ENCODE results near the gene CSTPP1.

Gene CSTPP1

DNA sequence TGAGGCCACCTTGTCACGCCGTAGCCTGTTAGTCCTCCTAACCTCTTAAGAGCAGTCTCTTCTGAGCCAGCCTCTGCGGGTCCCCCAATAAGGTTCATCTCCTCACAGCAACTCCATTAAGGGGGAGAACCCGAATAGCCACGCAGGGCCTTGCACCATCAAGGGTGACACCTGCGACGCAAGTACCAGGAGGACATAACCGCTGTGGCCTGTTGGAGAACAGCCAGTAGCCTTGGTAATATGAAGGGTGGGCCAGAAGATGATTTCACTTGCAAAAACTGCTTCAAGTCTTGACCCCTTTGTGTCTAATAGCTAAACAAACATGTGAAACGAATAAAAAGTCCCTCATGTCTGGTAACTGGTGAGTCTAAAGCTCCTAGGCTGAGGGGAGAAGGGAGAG, 225.3 kb downstream of the CSTPP1 start:
- DNase-seq (ENCODE audit: low read depth) = no peak

- no peak for DNase-seq (ENCODE audit: low read depth)
These were observed 225.9 kb downstream of the CSTPP1 start for GRCh38 chr11:47162426-47162825.

- no peak for DNase-seq (ENCODE audit: low read depth)
These were observed 226.6 kb downstream of the CSTPP1 start for GRCh38 chr11:47163193-47163592.

- no peak for DNase-seq (ENCODE audit: low read depth)
These were observed 227.3 kb downstream of the CSTPP1 start for GRCh38 chr11:47163898-47164297.

GRCh38 chr11:47164321-47164720, 227.8 kb downstream of the CSTPP1 start:
- DNase-seq (ENCODE audit: low read depth) = no peak

GRCh38 chr11:47165253-47165840, 228.8 kb downstream of the CSTPP1 start:
- no peak for DNase-seq (ENCODE audit: low read depth)

- DNase-seq (ENCODE audit: low read depth) = no peak
These were observed 229.8 kb downstream of the CSTPP1 start for GRCh38 chr11:47166368-47166767.

- DNase-seq (ENCODE audit: low read depth) = no peak
These were observed 234.7 kb downstream of the CSTPP1 start for GRCh38 chr11:47171061-47171838.

GRCh38 chr11:47171856-47172255, 235.3 kb downstream of the CSTPP1 start:
- DNase-seq (ENCODE audit: low read depth) = no peak

DNA sequence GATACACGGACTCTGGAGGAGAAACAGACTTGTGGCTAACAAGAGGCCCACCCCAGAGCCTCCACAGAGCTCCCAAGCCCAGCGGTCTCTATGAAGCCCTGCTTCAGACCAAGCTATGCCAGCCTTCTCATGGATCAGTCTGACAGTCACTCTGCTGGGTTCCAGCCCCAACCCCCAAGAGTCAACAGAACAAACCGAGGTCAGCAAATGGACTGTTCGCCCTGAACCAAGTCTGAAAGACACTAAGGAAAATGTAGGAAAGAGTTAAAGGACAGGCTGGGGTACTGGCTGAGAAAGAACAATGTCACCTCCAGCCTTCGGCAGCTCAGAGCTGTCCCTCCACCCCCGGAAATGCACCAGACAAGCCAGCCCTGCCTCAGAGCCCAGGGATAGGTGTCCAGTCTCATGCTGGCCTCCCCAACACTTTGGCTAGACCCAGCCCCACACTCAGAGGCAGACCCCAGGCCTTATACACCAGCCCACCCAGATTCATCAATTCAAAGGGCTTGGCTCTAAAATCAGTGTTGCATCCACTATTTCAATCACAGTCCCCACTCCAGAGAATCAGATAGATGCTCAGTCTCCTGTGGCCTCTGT, 236.3 kb downstream of the CSTPP1 start:
- DNase-seq (ENCODE audit: low read depth) = no peak

- DNase-seq (ENCODE audit: low read depth) = no peak
These were observed 239.3 kb downstream of the CSTPP1 start for GRCh38 chr11:47175746-47176327.

DNA sequence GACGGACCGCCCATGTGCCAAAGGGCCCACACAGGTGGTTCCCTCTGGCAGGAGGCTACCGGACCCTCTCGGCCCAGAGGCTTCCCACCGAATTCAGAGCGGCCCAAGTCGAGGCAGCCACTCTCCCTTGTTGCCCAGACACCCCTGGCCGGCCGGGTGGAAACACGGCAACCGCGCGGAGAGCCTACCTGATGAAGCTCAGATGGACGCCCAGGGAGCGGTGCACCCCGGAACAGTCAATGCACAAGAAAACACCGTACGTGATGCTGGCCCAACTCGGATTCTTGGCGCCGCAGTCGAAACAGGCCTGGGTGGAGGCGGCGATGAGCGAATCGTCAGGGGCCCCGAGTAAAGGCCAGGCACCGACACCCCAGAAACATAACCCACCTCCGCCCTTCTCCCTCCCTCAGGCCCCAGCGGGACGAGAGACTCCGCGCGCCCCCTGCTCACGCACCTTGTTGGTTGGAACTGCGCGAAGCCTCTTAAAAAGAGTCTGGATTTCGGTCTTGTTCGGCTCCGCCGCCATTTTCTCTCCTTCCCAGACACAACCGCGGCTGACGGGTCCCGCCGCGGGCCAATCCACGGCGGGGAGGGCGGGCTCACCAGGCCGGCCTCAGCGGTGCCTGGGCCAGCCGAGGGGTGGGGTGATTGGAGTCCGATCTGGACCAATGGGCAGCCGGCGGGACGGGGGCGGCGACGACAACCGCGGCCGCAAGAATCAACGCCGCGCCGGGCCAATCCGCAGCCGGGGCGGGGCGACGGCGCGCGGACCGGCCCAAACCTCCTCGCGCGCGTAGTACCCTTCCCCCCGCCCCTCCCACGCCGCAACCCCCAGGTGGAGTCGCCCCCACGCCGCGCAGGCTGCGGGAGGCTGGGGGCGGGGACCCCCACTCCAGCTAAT, 240.0 kb downstream of the CSTPP1 start, which contains the start of gene ARFGAP2:
Gene ARFGAP2, minus strand, starts transcription at position 552 of the 901 bp plus-strand sequence. Its CDS starts 26 bp downstream, at position 526.
- DNase-seq (ENCODE audit: low read depth) = peak; percentile 59

GRCh38 chr11:47177229-47177845, 240.8 kb downstream of the CSTPP1 start:
- no peak for DNase-seq (ENCODE audit: low read depth)

DNA sequence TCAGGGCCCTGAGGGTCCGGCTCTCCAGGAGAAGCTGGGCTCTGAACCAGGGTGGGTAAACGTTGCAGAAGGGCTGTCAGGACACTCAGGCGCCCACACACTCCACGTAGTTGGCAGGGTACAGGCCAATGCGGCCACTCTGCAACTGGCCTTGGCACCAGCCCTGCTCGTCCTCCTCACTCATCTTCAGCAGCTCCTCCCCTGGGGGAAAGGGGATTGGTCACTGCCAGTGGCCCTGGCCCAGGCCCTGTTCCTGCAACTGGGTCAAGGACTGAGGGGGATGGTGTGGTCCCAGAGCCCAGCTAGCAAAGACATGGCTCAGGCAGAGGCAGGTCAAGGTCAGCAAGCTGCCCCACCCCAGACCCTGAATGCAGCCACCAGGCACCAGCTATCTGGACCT, 241.3 kb downstream of the CSTPP1 start:
- DNase-seq (ENCODE audit: low read depth) = no peak

DNA sequence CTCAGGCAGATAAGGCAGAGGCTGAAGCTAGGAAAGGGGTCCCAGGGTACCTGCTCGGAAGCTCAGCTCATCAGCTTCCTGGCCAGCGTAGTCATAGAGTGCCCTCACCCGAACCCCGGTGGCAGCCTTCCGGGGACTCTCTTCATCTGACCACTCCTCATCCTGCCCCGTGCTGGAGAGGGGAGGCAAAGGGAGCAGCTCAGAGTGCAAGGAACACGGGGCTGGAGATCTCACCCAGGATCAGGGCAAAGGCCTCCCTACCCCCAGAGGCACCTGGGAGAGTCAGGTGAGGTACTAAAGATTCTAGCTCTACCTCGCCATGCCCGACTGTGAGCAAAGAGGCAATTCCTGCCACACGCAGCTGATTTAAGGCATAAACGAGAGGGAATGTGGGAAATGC, 241.8 kb downstream of the CSTPP1 start:
- DNase-seq (ENCODE audit: low read depth) = no peak

GRCh38 chr11:47178737-47179654, 242.4 kb downstream of the CSTPP1 start:
- DNase-seq (ENCODE audit: low read depth) = no peak

- DNase-seq (ENCODE audit: low read depth) = no peak
These were observed 243.1 kb downstream of the CSTPP1 start for GRCh38 chr11:47179655-47179991.

- DNase-seq (ENCODE audit: low read depth) = no peak
These were observed 243.6 kb downstream of the CSTPP1 start for GRCh38 chr11:47180006-47180787.

DNA sequence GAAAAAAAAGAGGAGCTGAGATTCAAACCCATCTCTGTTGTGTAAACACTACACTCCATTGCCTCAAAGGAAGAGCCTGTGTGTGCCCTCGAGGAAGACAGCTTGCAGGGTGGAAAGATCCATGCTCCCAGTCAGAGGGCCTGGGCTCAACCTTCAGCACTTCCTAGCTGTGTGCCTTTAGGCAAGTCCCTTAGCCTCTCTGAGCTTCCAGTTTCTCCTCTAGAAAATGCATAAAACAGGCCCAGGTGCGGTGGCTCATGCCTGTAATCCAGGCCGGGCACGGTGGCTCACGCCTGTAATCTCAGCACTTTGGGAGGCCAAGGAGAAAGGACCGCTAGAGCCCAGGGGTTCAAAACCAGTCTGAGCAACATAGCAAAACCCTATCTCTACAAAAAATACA, 244.7 kb downstream of the CSTPP1 start:
- no peak for DNase-seq (ENCODE audit: low read depth)

DNA sequence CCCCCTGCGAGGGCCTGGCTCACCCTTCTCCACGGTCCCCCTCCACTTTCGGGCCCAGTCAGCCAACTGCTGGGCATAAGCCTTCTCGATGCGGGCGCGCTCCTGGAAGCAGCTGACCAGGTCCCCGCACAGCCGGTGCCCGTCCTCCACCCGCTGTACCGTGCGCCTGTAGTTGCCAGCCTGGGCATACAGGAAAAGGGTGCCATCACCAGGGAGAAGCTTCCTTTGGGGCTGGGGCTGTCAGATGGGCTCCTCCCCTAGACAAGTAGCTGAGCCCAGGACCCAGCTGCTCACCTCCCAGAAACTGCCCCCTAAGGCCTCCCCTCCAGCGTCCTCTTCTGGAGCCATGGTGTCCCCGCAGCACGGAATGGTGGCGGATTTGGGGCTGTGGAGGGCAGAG, 245.8 kb downstream of the CSTPP1 start:
- DNase-seq (ENCODE audit: low read depth) = no peak

All from non-pigmented ciliary epithelial cell (primary cell).